Measurements from ENCODE around the gene SPRY4. TPM values are rescaled to one million over a fixed set of nuclear protein-coding genes. Genes with fewer than 3 reads are reported as not detected.
"Not testable (repeated sequence)": the region's sequence is repeated elsewhere in the genome, so short reads cannot be mapped to it uniquely, and the experiment has no call there.

The SPRY4 gene
- total RNA-seq, 1 donor from 2014 or later, result 16.7 TPM

DNA sequence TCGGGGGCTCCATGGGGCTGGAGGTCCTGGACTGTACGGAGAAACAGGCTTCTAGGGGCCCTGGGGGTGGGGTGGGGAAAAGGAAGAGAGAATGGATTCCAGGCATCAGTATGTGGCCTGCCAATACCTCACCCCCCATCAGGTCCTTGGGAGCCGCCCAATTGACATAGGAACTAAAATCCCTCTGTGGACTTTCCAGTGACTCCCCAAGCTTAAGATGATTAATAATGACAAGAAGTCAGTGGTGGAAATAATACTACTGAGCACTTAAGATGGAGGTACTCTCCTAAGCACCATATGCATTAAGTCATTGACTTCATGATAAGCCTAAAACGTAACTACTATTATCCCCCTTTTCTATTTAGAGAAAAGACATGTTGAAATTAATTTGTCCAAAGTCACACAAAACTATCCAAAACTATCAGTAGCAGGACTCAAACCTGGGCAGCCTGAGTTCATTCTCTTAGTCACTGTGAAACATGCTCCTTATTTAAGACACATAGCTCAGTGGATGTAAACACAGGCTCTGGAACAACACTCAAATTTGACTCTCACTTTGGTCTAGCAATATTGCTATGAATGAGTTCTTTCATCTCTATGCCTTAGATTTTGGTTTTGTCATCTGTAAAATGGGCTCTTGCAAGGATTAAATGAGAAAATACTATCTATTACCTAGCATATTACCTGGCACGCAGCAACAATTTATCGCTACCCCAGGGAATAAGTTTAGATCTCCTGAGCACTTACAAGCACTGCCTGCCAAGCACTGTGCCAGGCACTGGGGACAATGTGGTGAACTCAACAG is 9.5 kb downstream of the SPRY4 start:
- no peak for DNase-seq (ENCODE audit: low spot score)

DNA sequence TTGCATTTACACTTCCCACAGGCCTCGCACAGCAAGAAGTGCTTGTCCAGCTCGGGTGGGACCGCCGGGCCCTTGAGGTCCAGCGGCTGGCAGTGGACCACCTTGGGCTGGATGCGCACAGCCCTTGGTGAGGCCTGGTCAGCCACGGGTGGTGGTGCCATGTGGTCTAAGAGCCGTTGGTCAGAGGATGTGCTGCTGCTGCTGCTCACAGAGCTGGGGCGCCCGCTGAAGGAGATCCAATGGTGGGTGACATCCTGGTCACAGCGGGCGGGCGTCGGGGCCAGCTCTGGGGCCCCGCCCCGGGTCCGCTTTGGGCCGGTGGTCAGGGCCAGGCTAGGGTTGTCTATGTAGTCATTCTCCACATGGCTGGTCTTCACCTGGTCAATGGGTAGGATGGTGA is 10.2 kb downstream of the SPRY4 start:
- DNase-seq (ENCODE audit: low spot score), result no peak

DNA sequence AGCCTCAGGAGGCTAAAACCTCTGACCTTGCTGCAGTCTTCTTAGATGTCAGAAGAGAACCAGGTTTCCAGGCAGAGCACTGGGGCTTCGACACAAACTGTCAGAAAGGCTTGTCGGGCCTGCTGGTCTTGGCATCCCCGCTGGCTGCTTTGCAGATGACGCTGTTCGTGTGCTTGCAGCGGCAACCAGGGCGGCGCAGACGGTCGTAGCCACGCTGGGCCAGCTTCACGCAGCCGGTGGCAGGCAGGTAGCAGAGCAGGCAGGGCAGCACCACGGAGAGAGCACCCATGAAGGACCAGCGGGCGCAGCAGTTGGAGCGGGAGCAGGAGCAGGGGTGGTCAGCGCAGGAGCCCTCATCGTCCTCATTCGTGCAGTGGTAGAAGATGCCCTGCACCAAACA is 10.7 kb downstream of the SPRY4 start:
- no peak for DNase-seq (ENCODE audit: low spot score)

- no peak for DNase-seq (ENCODE audit: low spot score)
These were observed 11.1 kb downstream of the SPRY4 start for GRCh38 chr5:142313682-142314081.

GRCh38 chr5:142313275-142313674 is 11.5 kb downstream of the SPRY4 start:
- DNase-seq (ENCODE audit: low spot score), result no peak

GRCh38 chr5:142312399-142312798 is 12.4 kb downstream of the SPRY4 start:
- no peak for DNase-seq (ENCODE audit: low spot score)

DNA sequence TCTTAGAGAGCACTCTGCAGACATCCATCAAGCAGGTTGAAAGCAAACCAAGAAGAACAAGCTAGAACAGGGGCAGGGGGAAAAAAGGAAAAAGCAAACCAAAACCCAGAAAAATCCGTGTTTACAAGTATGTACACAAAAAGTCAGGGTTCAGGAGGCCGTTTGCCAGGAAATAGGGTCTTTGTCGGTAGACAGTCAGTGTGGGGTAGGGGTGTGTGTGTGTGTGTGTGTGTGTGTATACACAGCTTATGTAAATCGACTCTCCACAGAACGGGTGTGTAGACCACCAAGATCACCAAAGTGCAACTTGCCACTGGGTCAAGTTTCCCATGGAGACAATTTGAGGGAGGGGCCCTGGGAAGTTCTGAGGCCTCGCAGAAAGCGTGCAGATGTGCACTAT is 13.1 kb downstream of the SPRY4 start:
- DNase-seq (ENCODE audit: low spot score), result no peak

DNA sequence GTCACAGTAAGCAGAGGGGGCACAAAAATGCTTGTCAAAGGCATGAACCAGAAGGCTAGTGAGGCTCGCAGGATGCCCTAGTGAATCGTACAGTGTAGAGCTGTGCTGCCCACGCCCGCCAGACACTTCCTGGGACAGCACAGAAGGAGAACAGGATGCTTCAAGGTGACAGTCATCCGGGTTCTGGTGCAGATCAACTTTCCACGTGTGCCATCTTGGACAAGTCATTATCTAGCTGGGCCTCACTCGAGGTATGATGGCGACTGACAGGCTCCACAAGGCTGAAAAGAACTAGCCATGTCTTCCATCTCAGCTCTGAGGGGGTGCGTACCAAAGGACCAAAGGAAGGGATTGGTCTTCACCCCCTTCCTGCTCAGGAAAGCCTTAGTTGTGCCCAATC is 14.0 kb downstream of the SPRY4 start:
- no peak for DNase-seq (ENCODE audit: low spot score)

- no peak for DNase-seq (ENCODE audit: low spot score)
These were observed 15.0 kb downstream of the SPRY4 start for GRCh38 chr5:142309747-142310318.

DNA sequence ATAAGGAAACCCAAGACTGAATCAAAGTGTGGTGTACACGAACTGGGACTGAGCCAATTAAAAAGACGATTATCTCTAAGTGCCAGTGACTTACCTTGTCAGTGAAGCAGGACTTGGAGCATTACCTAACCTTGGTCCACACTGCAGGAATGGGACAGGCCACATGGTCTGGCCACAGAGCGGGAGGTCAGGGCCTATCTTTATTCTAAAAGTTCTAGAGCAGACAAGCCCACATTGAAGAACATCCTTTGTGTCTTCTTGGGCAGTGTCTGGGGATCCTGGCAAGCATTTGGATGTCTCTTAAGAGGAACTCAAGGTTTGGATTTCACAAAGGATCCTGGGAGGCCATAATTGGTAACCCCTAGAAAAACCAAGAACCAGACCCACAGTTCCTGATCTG is 16.5 kb downstream of the SPRY4 start:
- DNase-seq (ENCODE audit: low spot score), result no peak

DNA sequence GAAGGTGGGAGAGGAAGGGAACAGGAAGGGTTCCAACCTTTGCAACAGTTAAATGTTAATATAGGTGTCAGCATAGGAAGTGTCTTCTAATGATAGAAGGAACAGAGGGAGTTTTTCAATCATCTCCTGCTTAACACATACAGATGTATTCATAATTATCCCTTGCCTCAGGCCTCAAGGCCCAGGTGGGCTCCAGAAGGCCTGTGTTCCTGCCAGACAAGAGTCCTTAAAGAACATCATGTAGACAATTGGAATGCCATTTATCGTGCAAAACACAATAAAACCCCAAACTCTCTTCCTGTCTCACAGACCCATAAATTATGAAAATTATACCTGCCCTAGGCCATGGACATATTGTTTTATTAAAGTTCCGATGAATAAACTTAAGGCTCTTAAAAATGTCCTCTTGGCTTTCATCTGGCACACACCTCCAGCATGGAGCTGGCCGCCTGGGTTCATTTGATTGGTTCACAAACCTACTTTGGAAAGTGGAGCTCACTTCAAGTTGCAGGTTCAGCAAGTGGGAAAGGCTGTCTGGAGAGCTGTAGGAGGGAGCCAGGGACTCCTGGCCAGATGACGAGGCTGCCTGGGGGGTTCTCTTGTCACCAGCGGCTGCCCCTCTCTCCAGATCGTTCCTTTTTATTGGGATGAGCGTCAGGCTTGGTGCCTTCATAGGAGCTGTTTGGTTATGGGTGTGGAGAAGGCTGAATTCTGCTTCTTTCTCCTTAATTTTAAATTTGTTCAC is 17.5 kb downstream of the SPRY4 start:
- no peak for DNase-seq (ENCODE audit: low spot score)

DNA sequence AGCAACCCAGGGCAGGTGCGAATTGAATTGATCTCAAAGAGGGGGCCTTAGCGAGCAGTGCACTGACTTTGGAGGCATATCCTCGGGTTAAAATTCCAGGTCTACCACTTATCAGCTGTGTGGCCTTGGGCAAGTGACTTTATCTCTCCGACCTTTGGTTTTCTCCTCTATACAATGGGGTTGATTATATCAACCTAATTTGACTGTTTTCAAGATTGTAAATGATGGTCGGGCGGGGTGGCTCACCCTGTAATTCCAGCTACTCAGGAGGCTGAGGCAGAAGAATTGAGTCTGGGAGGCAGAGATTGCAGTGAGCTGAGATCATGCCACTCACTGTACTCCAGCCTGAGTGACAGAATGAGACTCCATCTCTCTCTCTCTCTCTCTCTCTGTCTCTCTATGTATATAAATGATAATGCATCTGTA is 18.7 kb downstream of the SPRY4 start:
- DNase-seq (ENCODE audit: low spot score), result no peak

DNA sequence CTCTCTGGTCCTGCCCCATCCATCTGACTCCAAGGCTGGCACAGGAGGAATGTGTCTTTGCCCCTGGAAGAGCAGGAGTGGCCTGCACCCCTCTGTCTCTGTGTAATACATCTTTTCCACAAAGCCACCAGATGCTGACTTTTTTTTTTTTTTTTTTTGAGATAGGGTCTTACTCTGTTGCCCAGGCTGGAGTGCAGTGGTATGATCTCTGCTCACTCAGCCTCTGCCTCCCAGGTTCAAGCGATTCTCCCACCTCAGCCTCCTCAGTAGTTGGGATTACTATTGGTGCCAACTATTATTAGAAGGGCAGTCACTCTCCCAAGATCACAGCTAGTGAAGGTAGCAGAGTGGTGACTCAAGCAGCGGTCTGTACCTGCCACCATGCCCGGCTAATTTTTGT is 19.6 kb downstream of the SPRY4 start:
- DNase-seq (ENCODE audit: low spot score), result no peak

DNA sequence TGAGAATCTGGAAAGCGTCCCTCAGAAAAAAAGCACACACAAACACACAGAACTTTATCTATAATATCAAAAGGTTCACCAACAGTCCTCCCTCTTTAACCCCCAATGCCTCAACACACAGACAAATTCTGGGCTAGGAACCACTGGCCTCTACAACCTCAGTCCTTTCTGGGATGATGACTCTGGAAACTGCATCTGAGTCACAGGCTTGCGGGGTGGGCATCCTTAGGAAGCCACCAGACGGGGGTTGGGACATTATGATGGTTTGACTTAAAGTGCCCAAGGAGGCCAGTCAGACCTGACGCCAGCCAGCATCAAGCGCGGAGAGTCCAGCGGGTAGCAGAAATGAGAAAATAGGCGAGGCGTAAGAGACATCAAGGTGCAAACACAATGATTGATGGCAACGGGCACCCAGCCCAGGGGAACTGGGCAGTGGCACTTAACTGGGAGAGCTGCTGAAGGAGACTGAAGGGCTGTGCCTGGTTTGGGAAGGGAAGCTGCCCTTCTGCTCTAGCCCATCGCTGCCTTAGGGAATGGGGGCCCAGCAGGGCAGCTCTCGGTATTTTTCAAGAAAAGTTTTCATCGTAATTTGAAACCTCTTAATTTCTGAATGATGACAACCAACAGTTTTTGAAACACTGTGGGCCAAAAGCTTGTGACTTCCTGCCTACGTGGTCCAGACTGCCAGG is 20.7 kb downstream of the SPRY4 start:
- no peak for DNase-seq (ENCODE audit: low spot score)

- no peak for DNase-seq (ENCODE audit: low spot score)
These were observed 21.3 kb downstream of the SPRY4 start for GRCh38 chr5:142303565-142303964.

- no peak for DNase-seq (ENCODE audit: low spot score)
These were observed 23.3 kb downstream of the SPRY4 start for GRCh38 chr5:142301540-142301939.

- DNase-seq (ENCODE audit: low spot score), result no peak
These were observed 24.1 kb downstream of the SPRY4 start for GRCh38 chr5:142300677-142301076.

DNA sequence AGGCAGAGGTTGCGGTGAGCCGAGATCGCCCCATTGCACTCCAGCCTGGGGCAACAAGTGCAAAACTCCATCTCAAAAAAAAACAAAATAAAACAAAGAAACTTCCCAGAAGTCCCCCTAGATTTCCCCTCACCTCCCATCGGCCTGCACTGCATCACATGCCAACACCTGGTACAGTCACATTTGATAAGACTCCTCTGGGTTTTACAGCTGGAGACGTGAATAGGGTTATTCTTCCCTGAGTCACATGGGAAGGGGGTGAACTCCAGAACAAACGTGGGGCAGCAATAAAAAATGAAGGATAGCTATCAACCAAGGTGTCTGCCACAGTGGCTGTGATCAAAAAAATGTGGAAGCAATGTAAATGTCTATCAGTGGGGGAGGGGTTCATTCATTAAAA is 26.0 kb downstream of the SPRY4 start:
- DNase-seq (ENCODE audit: low spot score), result no peak

DNA sequence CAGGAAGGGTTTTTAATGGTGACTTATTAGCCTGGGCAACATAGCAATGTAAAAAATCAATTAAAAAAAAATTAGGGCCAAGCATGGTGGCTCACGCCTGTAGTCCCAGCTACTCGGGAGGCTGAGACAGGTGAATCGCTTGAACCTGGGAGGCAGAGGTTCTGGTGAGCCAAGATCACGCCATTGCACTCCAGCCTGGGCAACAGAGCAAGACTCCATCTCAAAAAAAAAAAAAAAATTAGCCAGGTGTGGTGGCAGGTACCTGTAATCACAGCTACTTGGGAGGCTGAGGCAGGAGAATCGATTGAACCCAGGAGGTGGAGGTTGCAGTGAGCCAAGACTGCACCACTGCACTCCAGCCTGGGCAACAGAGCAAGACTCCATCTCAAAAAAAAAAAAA is 27.0 kb downstream of the SPRY4 start:
- DNase-seq (ENCODE audit: low spot score), result not testable (repeated sequence)

GRCh38 chr5:142296914-142297417 is 27.9 kb downstream of the SPRY4 start:
- DNase-seq (ENCODE audit: low spot score), result no peak

- no peak for DNase-seq (ENCODE audit: low spot score)
These were observed 28.6 kb downstream of the SPRY4 start for GRCh38 chr5:142295960-142296860.

Data from ureter (tissue), 1 donor.